Neural crest cell (in vitro differentiated cells): Measurements from ENCODE around the gene RPS28. TPM values are rescaled to one million over a fixed set of nuclear protein-coding genes. Genes with fewer than 3 reads are reported as not detected.
A peak's percentile ranks its signal among the peaks of the same experiment; 100 is the strongest.

Experiments used
- DNase-seq: peaks from one replicate; pipeline ENCODE4 v3.0.0; 2021; ENCODE audit warnings: low read depth, mixed read lengths, low spot score
- H3K27ac Mint-ChIP-seq: one replicate; pipeline ENCODE4 v1.8.0; 2021; ENCODE audit warnings: mild to moderate bottlenecking, mixed read lengths; ENCODE audit not compliant: unreplicated experiment
- H3K27me3 Mint-ChIP-seq: 2 replicates; pipeline ENCODE4 v1.8.0; 2021; ENCODE audit warnings: low read depth, mild to moderate bottlenecking, mixed read lengths
- H3K36me3 Mint-ChIP-seq: 2 replicates; pipeline ENCODE4 v1.8.0; 2021; ENCODE audit warnings: low read depth, mild to moderate bottlenecking, mixed read lengths
- H3K4me1 Mint-ChIP-seq: 2 replicates; pipeline ENCODE4 v1.8.0; 2021; ENCODE audit warnings: mixed read lengths
- H3K4me3 Mint-ChIP-seq: one replicate; pipeline ENCODE4 v1.8.0; 2021; ENCODE audit warnings: mild to moderate bottlenecking, mixed read lengths
- H3K9me3 Mint-ChIP-seq: 2 replicates; pipeline ENCODE4 v1.8.0; 2021; ENCODE audit warnings: mixed read lengths
- CTCF ChIP-seq: fragments of 200-600 bp; sonication (generic); conservative IDR thresholded peaks from 2 replicates; pipeline ENCODE4 v1.5.0; 2021; ENCODE audit warnings: antibody characterized with exemption, mild to moderate bottlenecking
- total RNA-seq: library from RNA; stranded (reverse); gene quantifications from 2 replicates; pipeline ENCODE4 v1.2.1, GENCODE V29; 2021

The RPS28 gene
- total RNA-seq, 1 donor from 2014 or later = 1,634 TPM

- Mint-ChIP-seq H3K36me3 (no peaks in the 10 kb centered on the region), H3K27me3 (peaks cover 57% of the 10 kb centered on the region), H3K4me1 (peaks cover 10% of the 10 kb centered on the region), H3K27ac (no peak overlapping the region), H3K4me3 (no peak overlapping the region), H3K9me3 (no peaks in the 10 kb centered on the region)
- no peak for TF ChIP-seq CTCF
- no peak for DNase-seq
Measured at GRCh38 chr19:8361921-8362793, 40.9 kb downstream of the RPS28 start.

- peaks cover 17% of the 10 kb centered on the region for H3K4me1 Mint-ChIP-seq
- H3K4me3 Mint-ChIP-seq = peak within 1 kb of the TSS; percentile 77
- TF ChIP-seq CTCF = peak; percentile 25
- H3K36me3 Mint-ChIP-seq = no peaks in the 10 kb centered on the region
- peaks cover 64% of the 10 kb centered on the region for H3K27me3 Mint-ChIP-seq
- DNase-seq = peak; percentile 27
- no peaks in the 10 kb centered on the region for H3K9me3 Mint-ChIP-seq
- H3K27ac Mint-ChIP-seq = no peak within 1 kb of the TSS
Measured at GRCh38 chr19:8363803-8364771, 42.8 kb downstream of the RPS28 start, which contains the start of gene ANGPTL4. Gene ANGPTL4, plus strand, starts transcription at chr19:8364155. Its CDS starts 167 bp downstream, at chr19:8364322.

DNA sequence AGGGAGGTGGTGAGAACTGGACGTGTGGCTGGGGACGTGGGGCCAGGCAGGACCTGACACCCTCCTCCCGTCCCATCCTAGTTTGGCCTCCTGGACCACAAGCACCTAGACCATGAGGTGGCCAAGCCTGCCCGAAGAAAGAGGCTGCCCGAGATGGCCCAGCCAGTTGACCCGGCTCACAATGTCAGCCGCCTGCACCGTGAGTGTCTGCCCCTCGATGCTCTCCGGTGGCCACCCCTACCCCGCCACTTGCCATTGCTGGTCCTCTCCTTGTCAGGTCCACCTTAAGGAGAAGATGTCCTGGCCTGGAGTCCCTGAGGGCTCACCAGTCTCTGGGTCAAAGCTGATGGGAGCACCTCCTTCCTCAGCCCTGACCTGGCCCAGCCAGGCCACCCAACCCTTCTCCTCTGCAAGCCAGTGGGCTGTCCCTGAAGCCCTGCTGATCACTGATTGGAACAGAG, 44.9 kb downstream of the RPS28 start:
- Mint-ChIP-seq H3K27me3 (peaks cover 62% of the 10 kb centered on the region), H3K9me3 (no peaks in the 10 kb centered on the region), H3K27ac (no peak overlapping the region), H3K4me3 (no peak overlapping the region), H3K4me1 (peaks cover 17% of the 10 kb centered on the region), H3K36me3 (no peaks in the 10 kb centered on the region)
- DNase-seq = no peak
- no peak for TF ChIP-seq CTCF

DNA sequence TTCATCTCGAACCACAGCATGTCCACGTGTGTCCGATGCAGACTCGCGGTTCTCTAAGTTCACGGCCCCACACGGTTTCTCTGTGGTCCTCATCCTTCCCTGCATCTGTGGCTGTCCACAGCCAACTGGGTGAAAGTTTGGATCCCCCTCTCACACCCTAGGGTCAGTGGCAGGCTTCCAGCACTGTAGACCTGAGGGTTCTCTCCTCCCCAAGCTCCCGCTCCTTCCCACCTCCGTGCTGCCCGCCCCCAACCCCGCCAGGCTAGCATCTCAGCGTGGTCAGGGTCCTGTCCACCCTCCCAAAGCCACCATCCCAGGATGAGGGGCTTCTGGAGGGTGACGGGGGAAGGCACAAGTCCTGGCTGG, 45.6 kb downstream of the RPS28 start:
- peaks cover 58% of the 10 kb centered on the region for H3K27me3 Mint-ChIP-seq
- no peaks in the 10 kb centered on the region for H3K9me3 Mint-ChIP-seq
- H3K27ac Mint-ChIP-seq = no peak overlapping the region
- DNase-seq = no peak
- peak overlapping the region; percentile 11 for H3K4me3 Mint-ChIP-seq
- H3K4me1 Mint-ChIP-seq = peaks cover 17% of the 10 kb centered on the region
- TF ChIP-seq CTCF = no peak
- H3K36me3 Mint-ChIP-seq = no peaks in the 10 kb centered on the region

DNA sequence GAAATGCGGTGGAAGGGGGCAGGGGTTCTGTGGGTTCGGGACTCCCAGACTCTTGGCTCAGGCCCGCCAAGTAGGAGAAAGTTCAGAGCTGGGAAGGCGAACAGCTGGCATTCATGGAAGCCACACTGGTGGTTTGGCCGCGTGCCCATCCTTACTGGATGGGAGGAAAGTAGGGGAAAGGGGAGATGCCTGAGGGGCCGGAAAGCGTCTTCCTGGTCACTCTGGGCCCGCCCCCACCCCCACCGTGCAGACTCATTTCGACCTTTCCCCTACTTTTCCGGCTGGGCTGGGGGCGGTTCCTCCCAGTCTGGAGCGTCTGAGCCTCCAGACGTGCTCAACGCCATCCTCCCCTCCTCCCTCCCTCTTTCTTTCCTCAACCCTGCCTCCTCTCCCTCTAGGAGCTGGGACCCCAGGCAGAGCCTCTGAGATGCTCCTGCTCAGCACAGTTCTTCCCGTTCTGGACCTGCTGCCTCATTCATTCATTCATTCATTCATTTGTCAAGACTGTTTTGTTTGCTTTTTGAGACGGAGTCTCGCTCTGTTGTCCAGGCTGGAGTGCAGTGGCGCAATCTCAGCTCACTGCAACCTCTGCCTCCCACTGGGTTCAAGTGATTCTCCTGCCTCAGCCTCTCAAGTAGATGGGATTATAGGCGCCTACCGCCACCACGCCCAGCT, 46.2 kb downstream of the RPS28 start:
- peak; percentile 32 for DNase-seq
- H3K36me3 Mint-ChIP-seq = no peaks in the 10 kb centered on the region
- H3K27ac Mint-ChIP-seq = no peak overlapping the region
- H3K27me3 Mint-ChIP-seq = peaks cover 53% of the 10 kb centered on the region
- no peak for TF ChIP-seq CTCF
- H3K4me3 Mint-ChIP-seq = peak overlapping the region; percentile 11
- no peaks in the 10 kb centered on the region for H3K9me3 Mint-ChIP-seq
- peaks cover 17% of the 10 kb centered on the region for H3K4me1 Mint-ChIP-seq
